Endothelial cell of umbilical vein (primary cell): ENCODE data around the gene TIAM1. TPM values are rescaled to one million over a fixed set of nuclear protein-coding genes. Genes with fewer than 3 reads are reported as not detected.

Source experiments
- BruUV-seq: library from RNA; stranded (reverse); fragments of 400-500 nt; replicated peaks from 2 replicates; lab custom pipeline; 2021; lab: Mats Ljungman, UMichigan
- CTCF ChIA-PET: fragments of 300-600, 350-600 bp; sonication (Branson Sonifier 250); formaldehyde crosslinking; loops from one replicate; lab custom pipeline; 2021; ENCODE audit warnings: antibody characterized with exemption, inconsistent platforms; lab: Charles Lee
- POLR2A ChIA-PET: fragments of 300-600, 350-600 bp; sonication (Branson Sonifier 250); formaldehyde crosslinking; loops from one replicate; lab custom pipeline; 2021; ENCODE audit warnings: antibody characterized with exemption, inconsistent platforms; lab: Charles Lee
- DNase-seq: peaks from one replicate; pipeline ENCODE4 v3.0.0-alpha.2; 2011; ENCODE audit warnings: low read depth, low spot score
- FAIRE-seq: peaks from 2 replicates; lab custom pipeline; 2011; peaks lifted over from hg19 to GRCh38; lab: Jason Lieb, UNC
- H2AFZ ChIP-seq: 2 replicates; pipeline ENCODE4 v1.6.0; 2012; ENCODE audit warnings: low read depth, low read length, control low read depth, inconsistent platforms
- H3K27ac ChIP-seq: 2 replicates; pipeline ENCODE4 v1.5.1; 2011; ENCODE audit warnings: low read depth, mild to moderate bottlenecking, control low read depth, low read length, moderate library complexity; ENCODE audit not compliant: insufficient read depth
- H3K27me3 ChIP-seq, 2 experiments: 2 replicates each; pipeline versions ENCODE4 v1.6.0 to v1.6.1; 2011; ENCODE audit warnings: low read length in 2 of 2, mixed read lengths in 1 of 2; ENCODE audit not compliant: control insufficient read depth in 2 of 2, insufficient read depth in 2 of 2
- H3K36me3 ChIP-seq, 2 experiments: 2 replicates in 1 of 2; 3 replicates in 1 of 2; pipeline ENCODE4 v1.5.1; 2011; ENCODE audit warnings: low read length in 2 of 2, mild to moderate bottlenecking in 1 of 2, moderate library complexity in 1 of 2; ENCODE audit not compliant: control insufficient read depth in 2 of 2, insufficient read depth in 2 of 2; ENCODE audit errors: extremely low read depth in 1 of 2
- H3K4me1 ChIP-seq: 3 replicates; pipeline ENCODE4 v1.5.1; 2011; ENCODE audit warnings: mild to moderate bottlenecking, low read length; ENCODE audit not compliant: control insufficient read depth, insufficient read depth; ENCODE audit errors: extremely low read depth
- H3K4me2 ChIP-seq: 2 replicates; pipeline ENCODE4 v1.6.1; 2011; ENCODE audit warnings: low read length, control low read depth, mixed read lengths; ENCODE audit not compliant: insufficient read depth
- H3K4me3 ChIP-seq, 3 experiments: fragments of 200-600 bp in 1 of 3; sonication (generic), shearing (Covaris generic) in 1 of 3; replicated peaks in 1 of 3; 2 replicates each; pipeline ENCODE4 v1.5.1; 2011 to 2016; ENCODE audit warnings: control low read depth in 3 of 3, low read length in 3 of 3, mild to moderate bottlenecking in 2 of 3, inconsistent platforms in 1 of 3, low read depth in 1 of 3, moderate library complexity in 1 of 3; ENCODE audit not compliant: insufficient read depth in 1 of 3
- H3K79me2 ChIP-seq: 2 replicates; pipeline ENCODE4 v1.6.0; 2012; ENCODE audit warnings: low read length, inconsistent platforms; ENCODE audit not compliant: control insufficient read depth, insufficient read depth
- H3K9ac ChIP-seq: replicated peaks from 2 replicates; pipeline ENCODE3; 2011; ENCODE audit warnings: low read length, control low read depth; ENCODE audit not compliant: insufficient read depth; ENCODE audit errors: extremely low read depth
- H3K9me1 ChIP-seq: replicated peaks from 3 replicates; pipeline ENCODE4 v1.6.0; 2011; ENCODE audit warnings: mild to moderate bottlenecking, low read length; ENCODE audit not compliant: control insufficient read depth, insufficient read depth; ENCODE audit errors: extremely low read depth
- H3K9me3 ChIP-seq: replicated peaks from 2 replicates; pipeline ENCODE4 v1.5.1; 2012; ENCODE audit warnings: low read length, inconsistent platforms; ENCODE audit not compliant: control insufficient read depth, insufficient read depth
- H4K20me1 ChIP-seq: replicated peaks from 2 replicates; pipeline ENCODE3; 2011; ENCODE audit warnings: mild to moderate bottlenecking, low read length; ENCODE audit not compliant: control insufficient read depth, insufficient read depth; ENCODE audit errors: extremely low read depth
- EZH2 ChIP-seq: IDR thresholded peaks from 2 replicates; pipeline ENCODE4 v1.6.1; 2012; ENCODE audit warnings: borderline replicate concordance, low read depth, mild to moderate bottlenecking, moderate library complexity, low read length, inconsistent platforms; ENCODE audit not compliant: severe bottlenecking
- FOS ChIP-seq: IDR thresholded peaks from 2 replicates; pipeline ENCODE4 v1.6.1; 2011; ENCODE audit warnings: mild to moderate bottlenecking, low read length, moderate library complexity, borderline replicate concordance; ENCODE audit not compliant: insufficient read depth
- GATA2 ChIP-seq: IDR thresholded peaks from 2 replicates; pipeline ENCODE4 v1.7.0; 2011; ENCODE audit warnings: low read depth, mild to moderate bottlenecking, moderate library complexity, mixed read lengths, low read length; ENCODE audit not compliant: insufficient read length, insufficient read depth
- JUN ChIP-seq: IDR thresholded peaks from 2 replicates; pipeline ENCODE4 v1.6.1; 2011; ENCODE audit warnings: borderline replicate concordance, low read depth; ENCODE audit not compliant: insufficient read length, insufficient read depth
- MYC ChIP-seq: IDR thresholded peaks from one replicate; pipeline ENCODE4 v1.6.1; 2011; ENCODE audit warnings: mild to moderate bottlenecking, low read depth, low read length
- POLR2A ChIP-seq: IDR thresholded peaks from 2 replicates; pipeline ENCODE4 v1.6.1; 2012; ENCODE audit warnings: low read depth, mild to moderate bottlenecking, control low read depth, low read length
- POLR2AphosphoS5 ChIP-seq: IDR thresholded peaks from 2 replicates; pipeline ENCODE4 v1.6.1; 2012; ENCODE audit warnings: low read depth, mild to moderate bottlenecking, control low read depth, low read length, moderate library complexity; ENCODE audit not compliant: insufficient read depth
- dilution Hi-C: fragments of 300-500 bp; cut with MboI; formaldehyde crosslinking; loops from one replicate; pipeline ENCODE4 v1.15.0; 2019; ENCODE audit warnings: low sequenced_read_pairs; ENCODE audit not compliant: extremely low pct_ligation_motif_present
- intact Hi-C: fragments of 100-400 bp; cut with micrococcal nuclease; formaldehyde crosslinking; loops from one replicate; pipeline ENCODE4 v1.10.0; 2022
- polyA plus RNA-seq, 4 experiments: library from polyadenylated mRNA; depleted of rRNA in 3 of 4; stranded (reverse) in 3 of 4; unstranded in 1 of 4; fragments of >200 nt; gene quantifications; 2 replicates each; pipeline versions ENCODE4 v1.2.1 to v1.2.3, GENCODE V29; 2011 to 2012; ENCODE audit warnings: missing spikeins in 1 of 4
- total RNA-seq: library from RNA; stranded (reverse); gene quantifications from 2 replicates; pipeline ENCODE4 v1.2.3, GENCODE V29; 2021
- TF ChIP-seq, protein P1 (sequence below): IDR thresholded peaks from 2 replicates; pipeline ENCODE4 v1.6.1; 2011; ENCODE audit not compliant: insufficient read depth, insufficient read length
- TF ChIP-seq, protein P2 (sequence below), 2 donors: IDR thresholded peaks; 1 replicate in 1 of 2; 2 replicates in 1 of 2; pipeline ENCODE4 v1.5.1; 2011; ENCODE audit warnings: low read length in 2 of 2, mild to moderate bottlenecking in 2 of 2, moderate library complexity in 2 of 2, control low read depth in 1 of 2, inconsistent platforms in 1 of 2, low read depth in 1 of 2; ENCODE audit not compliant: insufficient read depth in 1 of 2; ENCODE audit errors: extremely low read depth in 1 of 2

Gene TIAM1
- total and polyA plus RNA-seq, 2 donors (not counting 3 experiments of a cell fraction or from before 2014, with no cell fraction given) = 0.21 to 0.86 TPM

DNA sequence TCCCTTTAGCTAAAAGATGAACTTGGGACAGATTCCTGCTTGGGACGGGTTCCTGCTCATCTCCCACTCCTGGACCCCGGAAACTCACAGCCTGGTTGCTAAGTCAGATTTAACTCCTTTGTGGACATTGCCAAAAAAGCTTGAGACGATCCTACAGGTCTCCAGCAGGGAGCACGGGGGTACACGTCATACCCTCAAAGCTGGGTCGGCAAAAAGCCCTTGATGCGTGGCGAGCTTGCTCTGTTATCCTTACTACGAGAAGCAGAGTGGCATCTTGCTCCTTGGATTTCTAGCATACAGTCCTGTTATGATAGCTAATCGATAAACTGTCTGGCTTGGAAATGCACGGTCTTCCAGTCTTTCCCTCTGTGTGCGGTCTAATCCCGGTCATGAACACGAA lies 244.9 kb downstream of the TIAM1 start:
- H2AFZ ChIP-seq = no peak overlapping the region
- ChIA-PET CTCF (interaction anchor here (0.9 to 4.9 kb wide), 6 partner anchors 11 to 506 kb away, joined by 4 to 36 read pairs (median 18); no protein-coding TSS in a partner anchor), POLR2A (no interaction called here)
- H3K9me3 ChIP-seq = no peaks in the 10 kb centered on the region
- H3K4me3 ChIP-seq = no peak overlapping the region
- no peak for TF ChIP-seq FOS
- TF ChIP-seq, protein P1, sequence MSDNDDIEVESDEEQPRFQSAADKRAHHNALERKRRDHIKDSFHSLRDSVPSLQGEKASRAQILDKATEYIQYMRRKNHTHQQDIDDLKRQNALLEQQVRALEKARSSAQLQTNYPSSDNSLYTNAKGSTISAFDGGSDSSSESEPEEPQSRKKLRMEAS = no peak
- TF ChIP-seq POLR2AphosphoS5 = no peak
- TF ChIP-seq EZH2 = no peak
- TF ChIP-seq, protein P2, sequence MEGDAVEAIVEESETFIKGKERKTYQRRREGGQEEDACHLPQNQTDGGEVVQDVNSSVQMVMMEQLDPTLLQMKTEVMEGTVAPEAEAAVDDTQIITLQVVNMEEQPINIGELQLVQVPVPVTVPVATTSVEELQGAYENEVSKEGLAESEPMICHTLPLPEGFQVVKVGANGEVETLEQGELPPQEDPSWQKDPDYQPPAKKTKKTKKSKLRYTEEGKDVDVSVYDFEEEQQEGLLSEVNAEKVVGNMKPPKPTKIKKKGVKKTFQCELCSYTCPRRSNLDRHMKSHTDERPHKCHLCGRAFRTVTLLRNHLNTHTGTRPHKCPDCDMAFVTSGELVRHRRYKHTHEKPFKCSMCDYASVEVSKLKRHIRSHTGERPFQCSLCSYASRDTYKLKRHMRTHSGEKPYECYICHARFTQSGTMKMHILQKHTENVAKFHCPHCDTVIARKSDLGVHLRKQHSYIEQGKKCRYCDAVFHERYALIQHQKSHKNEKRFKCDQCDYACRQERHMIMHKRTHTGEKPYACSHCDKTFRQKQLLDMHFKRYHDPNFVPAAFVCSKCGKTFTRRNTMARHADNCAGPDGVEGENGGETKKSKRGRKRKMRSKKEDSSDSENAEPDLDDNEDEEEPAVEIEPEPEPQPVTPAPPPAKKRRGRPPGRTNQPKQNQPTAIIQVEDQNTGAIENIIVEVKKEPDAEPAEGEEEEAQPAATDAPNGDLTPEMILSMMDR (IDR thresholded peaks at IDR 0.05; ENCODE audit: extremely low read depth in 1 of 2, insufficient read depth in 1 of 2, low read depth in 1 of 2, low read length in 2 of 2) = no peak
- no peak for TF ChIP-seq POLR2A
- TF ChIP-seq JUN = no peak
- TF ChIP-seq GATA2 = no peak
- no peak for TF ChIP-seq MYC
- no peak for FAIRE-seq
- H3K9me1 ChIP-seq = no peaks in the 10 kb centered on the region
- H3K4me1 ChIP-seq = no peaks in the 10 kb centered on the region
- no peak for DNase-seq
- H3K9ac ChIP-seq = no peak overlapping the region
- no peak overlapping the region for H3K27ac ChIP-seq
- no peaks in the 10 kb centered on the region for H4K20me1 ChIP-seq
- no peaks in the 10 kb centered on the region for H3K27me3 ChIP-seq
- no peak overlapping the region for H3K4me2 ChIP-seq
- no peaks in the 10 kb centered on the region for H3K36me3 ChIP-seq
- intact Hi-C loops = no loop called here
- dilution Hi-C loops = no loop called here
- BruUV-seq = no TSS peak
- no peaks in the 10 kb centered on the region for H3K79me2 ChIP-seq
